AG09309 (cell line): ENCODE results near the gene ATP8B1.

ENCODE experiments used
- DNase-seq: peaks from one replicate; pipeline ENCODE4 v3.0.0-alpha.2; 2010; ENCODE audit warnings: low read depth
- H3K4me3 ChIP-seq: 2 replicates; pipeline ENCODE4 v1.5.1; 2011; ENCODE audit warnings: mild to moderate bottlenecking, low read depth, low read length, moderate library complexity; ENCODE audit not compliant: control insufficient read depth
- TF ChIP-seq, protein P1 (sequence below): IDR thresholded peaks from 2 replicates; pipeline ENCODE4 v1.5.1; 2011; ENCODE audit warnings: mild to moderate bottlenecking, low read depth, low read length, inconsistent platforms; ENCODE audit not compliant: insufficient read depth, control insufficient read depth; ENCODE audit errors: missing control alignments

Gene ATP8B1

GRCh38 chr18:57782049-57782448, 21.1 kb downstream of the ATP8B1 start:
- H3K4me3 ChIP-seq: no peak overlapping the region
- no peak for DNase-seq
- TF ChIP-seq, protein P1, sequence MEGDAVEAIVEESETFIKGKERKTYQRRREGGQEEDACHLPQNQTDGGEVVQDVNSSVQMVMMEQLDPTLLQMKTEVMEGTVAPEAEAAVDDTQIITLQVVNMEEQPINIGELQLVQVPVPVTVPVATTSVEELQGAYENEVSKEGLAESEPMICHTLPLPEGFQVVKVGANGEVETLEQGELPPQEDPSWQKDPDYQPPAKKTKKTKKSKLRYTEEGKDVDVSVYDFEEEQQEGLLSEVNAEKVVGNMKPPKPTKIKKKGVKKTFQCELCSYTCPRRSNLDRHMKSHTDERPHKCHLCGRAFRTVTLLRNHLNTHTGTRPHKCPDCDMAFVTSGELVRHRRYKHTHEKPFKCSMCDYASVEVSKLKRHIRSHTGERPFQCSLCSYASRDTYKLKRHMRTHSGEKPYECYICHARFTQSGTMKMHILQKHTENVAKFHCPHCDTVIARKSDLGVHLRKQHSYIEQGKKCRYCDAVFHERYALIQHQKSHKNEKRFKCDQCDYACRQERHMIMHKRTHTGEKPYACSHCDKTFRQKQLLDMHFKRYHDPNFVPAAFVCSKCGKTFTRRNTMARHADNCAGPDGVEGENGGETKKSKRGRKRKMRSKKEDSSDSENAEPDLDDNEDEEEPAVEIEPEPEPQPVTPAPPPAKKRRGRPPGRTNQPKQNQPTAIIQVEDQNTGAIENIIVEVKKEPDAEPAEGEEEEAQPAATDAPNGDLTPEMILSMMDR: no peak

GRCh38 chr18:57780706-57781347, 22.3 kb downstream of the ATP8B1 start:
- no peak for DNase-seq
- no peak overlapping the region for H3K4me3 ChIP-seq
- TF ChIP-seq, protein P1: no peak

- TF ChIP-seq, protein P1: no peak
- no peak overlapping the region for H3K4me3 ChIP-seq
- no peak for DNase-seq
These were observed 22.8 kb downstream of the ATP8B1 start for GRCh38 chr18:57780318-57780705.

DNA sequence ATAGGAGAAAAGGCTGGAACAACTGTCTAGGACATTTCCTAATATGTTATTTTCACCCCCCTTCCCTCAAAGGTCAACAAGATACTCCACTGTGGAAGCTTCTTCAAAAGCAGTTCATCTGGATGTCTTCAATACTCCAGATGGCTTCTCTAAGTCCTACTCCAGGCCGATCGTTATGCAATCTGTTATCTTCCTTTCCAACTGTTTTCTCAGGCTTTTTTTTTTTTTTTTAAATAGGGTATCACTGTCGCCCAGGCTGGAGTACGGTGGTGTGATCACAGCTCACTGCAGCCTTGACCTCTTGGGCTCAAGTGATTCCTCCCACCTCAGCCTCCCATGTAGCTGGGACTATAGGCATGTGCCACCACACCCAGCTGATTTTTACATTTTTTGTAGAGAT, 26.3 kb downstream of the ATP8B1 start:
- TF ChIP-seq, protein P1: no peak
- H3K4me3 ChIP-seq: no peak overlapping the region
- no peak for DNase-seq

- TF ChIP-seq, protein P1: no peak
- DNase-seq: no peak
- H3K4me3 ChIP-seq: no peak overlapping the region
These were observed 26.8 kb downstream of the ATP8B1 start for GRCh38 chr18:57776354-57776753.

DNA sequence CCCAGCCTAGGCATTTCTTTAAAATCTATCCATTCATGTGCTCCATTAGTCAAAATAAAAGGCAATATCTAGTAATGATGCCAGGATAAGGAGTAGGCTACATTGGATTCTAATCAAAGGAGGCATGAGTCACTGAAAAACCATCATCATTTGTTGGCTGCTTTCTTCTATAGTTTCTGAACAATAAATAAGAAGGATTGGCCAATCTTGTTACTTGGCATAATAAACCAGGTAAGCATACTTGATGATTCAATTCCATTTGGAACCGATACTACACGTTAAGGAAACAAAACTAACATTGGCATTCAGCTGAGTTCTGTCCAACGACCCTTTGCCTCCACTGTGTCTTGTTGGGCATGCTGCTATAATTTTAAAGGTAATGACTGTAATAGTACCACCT, 27.2 kb downstream of the ATP8B1 start:
- no peak overlapping the region for H3K4me3 ChIP-seq
- TF ChIP-seq, protein P1: no peak
- DNase-seq: no peak

- H3K4me3 ChIP-seq: no peak overlapping the region
- DNase-seq: no peak
- TF ChIP-seq, protein P1: no peak
These were observed 30.7 kb downstream of the ATP8B1 start for GRCh38 chr18:57772387-57772799.
